Stimulated activated CD4-positive, alpha-beta T cell treated with anti-CD3 and anti-CD28 coated beads, Interleukin-15, amount 100 ng/mL, for 48 hours (primary cell): ENCODE data around the gene CYB5A.
"Not testable (repeated sequence)": the region's sequence is repeated elsewhere in the genome, so short reads cannot be mapped to it uniquely, and the experiment has no call there.

Experiments used
- DNase-seq, 2 donors: peaks; one replicate each; pipeline ENCODE4 v3.0.0-alpha.2; 2020; ENCODE audit warnings: low read depth in 2 of 2

Gene CYB5A

DNA sequence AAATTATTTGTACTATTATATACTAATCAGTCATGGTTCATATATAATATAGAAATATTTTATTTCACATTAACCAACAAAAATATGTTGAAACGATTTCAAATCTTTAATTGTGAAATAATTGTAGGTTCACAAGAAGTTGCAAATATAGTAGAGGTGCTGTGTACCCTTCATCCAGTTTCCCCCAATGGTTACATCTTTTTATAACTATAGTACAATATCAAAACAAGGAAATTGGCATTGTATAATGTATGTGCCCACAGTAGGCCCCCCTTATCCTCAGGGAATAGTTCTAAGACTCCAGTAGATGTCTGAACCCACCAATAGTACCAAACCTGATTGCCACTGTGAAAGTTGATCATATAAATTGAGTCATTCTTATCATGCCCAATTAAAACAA is 7.4 kb upstream of the CYB5A start:
- DNase-seq = no peak

DNA sequence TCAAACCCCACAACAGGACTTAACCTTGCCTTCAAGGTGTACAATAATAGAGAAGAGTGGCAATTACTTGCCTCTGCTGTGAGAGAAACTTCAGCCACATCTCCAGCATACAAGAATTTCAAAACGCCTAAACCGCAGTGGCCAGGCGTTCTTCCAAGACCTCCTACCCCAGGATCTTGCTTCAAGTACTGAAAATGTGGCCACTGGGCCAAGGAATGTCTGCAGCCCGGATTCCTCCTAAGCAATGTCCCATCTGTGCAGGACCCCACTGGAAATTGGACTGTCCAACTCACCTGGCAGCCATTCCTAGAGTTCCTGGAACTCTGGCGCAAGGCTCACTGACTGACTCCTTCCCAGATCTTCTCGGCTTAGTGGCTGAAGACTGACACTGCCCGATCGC is 2.8 kb upstream of the CYB5A start:
- DNase-seq = no peak

DNA sequence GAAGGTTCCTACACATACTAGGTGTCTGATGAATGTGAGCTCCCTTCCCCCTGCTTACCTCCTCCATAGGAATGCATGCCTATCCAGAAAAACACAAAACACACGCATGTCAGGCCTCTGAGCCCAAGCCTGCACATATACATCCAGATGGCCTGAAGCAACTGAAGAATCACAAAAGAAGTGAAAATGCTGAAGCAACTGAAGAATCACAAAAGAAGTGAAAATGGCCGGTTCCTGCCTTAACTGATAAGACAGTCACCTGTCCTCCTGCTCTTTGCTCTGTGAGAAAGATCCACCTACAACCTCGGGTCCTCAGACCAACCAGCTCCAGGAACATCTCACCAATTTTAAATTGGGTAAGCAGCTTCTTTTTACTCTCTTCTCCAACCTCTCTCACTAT is 1.2 kb upstream of the CYB5A start:
- DNase-seq = not testable (repeated sequence)

DNA sequence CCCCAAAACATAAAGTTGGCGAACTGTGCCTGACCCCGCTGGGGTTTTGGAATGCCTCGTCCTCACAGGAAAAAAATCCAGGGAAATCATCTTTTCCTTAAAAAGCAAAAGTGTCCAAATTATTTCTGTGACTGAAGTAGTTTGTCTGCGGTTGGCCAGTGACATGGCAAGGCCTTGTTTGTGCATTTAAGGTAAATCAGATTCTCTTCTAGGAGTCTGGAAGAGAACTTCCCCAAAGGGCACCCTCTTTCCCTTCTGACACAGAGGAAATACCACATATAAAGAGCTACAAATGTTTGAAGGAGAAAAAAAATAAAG is 737 bp upstream of the CYB5A start:
- DNase-seq = no peak

DNA sequence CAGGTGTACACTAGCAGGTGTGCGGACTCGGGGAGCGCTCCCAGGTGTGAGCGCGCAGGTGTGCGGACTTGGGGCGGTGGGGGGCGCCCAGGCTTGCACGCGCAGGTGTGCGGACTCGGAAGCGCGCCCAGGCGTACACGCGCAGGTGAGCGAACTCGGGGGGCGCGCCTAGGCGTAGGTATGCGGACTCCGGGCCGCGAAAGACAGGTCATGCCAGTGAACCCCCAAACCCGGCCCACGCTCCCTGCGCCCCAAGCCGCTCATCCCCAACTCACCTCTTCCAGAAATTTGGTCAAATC is 342 bp downstream of the CYB5A start:
- no peak for DNase-seq

DNA sequence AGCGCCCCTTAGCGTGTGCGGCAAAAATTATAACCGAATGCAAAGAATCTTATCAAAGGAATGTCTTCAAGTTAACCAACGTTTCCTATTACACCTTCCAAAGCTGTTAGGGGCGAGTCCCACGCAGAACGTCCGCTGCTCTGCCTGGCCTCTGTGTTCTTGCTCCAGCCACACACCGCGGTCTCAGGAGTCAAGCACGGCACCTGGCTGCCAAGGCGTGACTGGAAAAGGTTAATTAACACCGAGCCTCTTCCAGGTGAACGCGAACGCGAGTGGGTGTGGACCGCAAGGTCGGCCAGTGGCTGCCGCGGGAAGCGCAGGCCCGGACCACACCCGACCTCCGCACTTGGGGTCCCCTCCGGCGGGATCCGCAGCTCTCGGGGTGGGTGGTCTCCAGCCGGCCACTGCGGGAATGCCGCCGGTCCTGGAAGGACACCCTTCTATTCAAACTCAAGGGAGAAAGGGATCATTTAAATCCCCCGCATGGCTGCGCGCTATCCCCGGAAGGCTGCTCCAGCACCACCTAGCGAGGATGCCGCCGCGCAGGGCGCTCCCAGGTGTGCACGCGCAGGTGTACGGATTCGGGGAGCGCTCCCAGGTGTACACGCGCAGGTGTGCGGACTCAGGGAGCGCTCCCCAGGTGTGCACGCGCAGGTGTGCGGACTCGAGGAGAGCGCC is 830 bp downstream of the CYB5A start:
- no peak for DNase-seq

DNA sequence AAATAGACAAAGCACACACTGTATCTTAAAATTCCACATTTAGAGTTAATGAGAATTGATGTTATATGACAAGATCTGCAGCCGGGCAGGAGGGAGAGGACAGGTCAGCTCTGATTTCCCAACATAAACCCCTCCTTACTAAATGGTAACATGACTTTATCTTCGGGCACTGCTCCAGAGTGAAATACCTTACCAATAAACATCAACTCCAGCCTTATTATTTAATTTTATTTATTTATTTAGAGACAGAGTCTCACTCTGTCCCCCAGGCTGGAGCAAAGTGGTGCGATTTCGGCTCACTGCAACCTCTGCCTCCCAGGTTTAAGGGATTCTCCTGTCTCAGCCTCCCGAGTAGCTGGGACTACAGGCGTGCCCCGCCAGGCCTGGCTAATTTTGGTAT is 1.7 kb downstream of the CYB5A start:
- DNase-seq = no peak

DNA sequence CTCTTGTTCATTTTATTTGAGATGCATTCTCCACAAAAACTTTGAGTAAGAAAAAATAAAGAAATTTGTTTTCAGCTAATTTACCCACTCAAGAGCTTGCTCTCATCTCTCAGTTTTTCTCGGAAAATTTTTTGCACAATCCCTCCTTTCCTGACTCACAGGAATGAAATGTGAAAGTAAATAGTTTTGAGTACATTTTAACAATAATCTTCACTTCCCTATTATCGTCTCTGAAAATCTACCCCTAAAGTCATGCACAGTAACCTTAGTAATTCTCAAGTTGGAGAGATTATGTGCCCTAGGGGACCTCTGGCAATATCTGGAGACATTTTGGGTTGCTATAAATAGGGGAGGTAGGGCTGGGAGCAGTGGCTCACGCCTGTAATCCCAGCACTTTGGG is 2.6 kb downstream of the CYB5A start:
- no peak for DNase-seq

DNA sequence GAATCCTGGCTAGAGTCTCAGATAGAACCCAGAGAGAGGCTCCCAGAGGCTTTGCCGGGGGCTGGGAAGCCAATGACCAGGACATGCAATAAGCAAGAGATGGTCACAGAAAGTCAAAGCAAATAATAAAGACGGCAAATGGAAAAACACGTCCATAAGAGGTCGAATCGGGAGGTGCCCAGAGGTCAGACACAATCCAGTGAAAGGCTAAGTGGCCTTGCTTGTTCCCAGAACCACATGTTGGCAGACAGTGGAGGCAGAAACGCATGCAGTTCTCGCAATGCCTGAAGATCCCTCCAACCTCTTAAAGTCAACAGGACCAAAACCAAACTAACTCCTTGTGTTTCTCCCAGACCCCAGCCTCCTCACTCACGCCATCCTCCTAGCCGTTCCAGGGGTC is 3.0 kb downstream of the CYB5A start:
- no peak for DNase-seq

DNA sequence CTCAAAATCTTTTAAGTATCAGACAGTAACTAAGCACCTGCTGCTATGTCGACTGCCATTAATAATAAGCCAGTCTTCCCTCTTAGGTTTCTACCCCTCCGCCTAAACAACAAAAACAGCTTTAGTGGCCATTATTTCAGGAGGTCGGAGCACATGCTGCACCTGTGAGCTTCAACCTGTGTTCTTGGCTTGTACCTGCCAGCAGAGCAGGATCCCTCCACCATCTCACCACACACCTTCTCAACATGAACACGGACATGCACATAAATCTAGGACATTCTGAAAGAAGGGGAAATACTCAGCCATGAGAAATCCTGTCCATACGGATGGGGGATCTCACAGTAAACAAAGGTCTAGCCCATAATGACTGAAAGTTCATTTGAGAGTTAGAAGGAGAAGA is 3.7 kb downstream of the CYB5A start:
- no peak for DNase-seq

DNA sequence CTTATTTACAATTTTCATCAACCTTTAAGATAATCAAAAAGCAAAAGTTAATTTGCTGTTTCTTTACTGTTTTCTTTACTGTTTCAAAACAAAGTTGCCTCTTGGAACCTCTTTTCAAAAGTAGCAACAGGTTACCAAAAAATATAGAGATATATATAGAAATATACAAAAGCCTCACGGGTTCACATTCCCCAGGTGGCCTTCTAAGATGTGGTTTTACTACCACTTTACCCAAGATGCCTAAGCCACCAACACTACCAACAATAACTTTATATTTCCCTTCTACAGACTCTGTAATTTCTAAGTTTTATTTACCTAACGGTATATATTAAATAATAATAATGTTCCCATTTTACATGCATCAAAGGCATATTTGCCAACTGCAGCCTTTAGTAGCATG is 4.9 kb downstream of the CYB5A start:
- DNase-seq = no peak

DNA sequence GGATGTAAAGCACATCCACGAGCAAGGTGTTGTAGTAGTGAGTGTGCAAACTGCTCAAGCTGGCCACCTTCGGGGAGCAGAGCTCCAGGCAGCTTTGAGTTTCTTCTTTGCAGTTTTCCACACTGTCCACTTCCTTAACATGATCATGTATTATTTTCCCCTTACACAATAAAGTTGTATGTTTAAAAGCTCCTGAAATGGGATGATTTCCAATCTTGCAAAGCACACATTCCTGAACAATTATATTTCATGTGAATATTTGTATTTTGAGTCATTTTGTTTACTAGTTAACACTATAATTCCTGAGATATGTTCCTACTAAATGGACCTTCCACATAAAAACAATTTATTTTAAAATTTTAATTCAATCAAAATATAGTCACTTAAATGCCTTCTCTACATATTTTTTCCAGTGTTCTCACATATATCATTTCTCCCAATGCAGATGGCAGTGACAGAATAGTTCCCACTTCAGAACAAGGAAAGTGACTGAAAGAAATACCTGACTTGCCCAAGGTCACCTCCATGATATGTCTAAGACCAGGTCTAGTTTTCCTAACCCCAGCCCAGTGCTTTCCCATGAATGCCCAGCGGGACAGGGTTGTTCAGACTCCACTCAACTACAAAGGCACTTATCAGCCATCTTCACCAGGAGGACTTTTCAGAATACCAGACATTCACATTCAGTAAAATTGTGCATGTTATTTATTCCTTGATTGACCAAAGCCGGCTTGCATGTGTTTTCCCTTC is 5.5 kb downstream of the CYB5A start:
- DNase-seq = no peak

DNA sequence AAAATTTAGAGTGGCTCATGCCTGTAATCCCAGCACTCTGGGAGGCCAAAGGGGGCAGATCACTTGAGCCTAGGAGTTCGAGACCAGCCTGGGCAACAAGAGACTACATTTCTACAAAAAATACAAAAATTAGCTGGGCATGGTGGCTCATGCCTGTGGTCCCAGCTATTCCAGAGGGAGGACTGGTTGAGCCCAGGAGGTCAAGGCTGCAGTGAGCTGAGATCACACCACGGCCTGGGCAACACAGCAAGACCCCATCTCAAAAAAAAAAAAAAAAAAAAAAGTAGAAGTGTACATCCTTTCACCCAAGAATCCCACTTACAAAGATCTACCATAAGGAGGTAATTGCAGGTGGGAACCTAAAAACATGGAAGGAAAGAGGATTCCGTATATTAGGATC is 6.2 kb downstream of the CYB5A start:
- not testable (repeated sequence) for DNase-seq

DNA sequence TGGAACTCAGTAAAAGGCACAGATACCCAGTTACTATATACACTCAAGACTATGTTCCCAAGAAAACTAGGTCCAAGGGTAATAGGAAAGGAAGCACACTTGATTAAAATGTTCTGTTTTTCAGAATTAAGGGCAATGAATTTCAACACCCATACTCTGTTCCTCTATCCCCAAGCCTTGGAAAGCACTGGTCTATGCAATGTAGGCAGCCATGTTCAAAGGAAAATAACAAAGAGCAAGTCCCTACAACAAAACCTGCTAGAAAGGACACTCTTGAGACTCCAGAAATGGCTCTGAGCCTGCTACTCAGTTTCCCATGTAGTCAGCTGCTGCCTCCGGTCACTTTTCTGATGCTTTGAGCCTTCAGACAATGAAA is 6.8 kb downstream of the CYB5A start:
- no peak for DNase-seq

DNA sequence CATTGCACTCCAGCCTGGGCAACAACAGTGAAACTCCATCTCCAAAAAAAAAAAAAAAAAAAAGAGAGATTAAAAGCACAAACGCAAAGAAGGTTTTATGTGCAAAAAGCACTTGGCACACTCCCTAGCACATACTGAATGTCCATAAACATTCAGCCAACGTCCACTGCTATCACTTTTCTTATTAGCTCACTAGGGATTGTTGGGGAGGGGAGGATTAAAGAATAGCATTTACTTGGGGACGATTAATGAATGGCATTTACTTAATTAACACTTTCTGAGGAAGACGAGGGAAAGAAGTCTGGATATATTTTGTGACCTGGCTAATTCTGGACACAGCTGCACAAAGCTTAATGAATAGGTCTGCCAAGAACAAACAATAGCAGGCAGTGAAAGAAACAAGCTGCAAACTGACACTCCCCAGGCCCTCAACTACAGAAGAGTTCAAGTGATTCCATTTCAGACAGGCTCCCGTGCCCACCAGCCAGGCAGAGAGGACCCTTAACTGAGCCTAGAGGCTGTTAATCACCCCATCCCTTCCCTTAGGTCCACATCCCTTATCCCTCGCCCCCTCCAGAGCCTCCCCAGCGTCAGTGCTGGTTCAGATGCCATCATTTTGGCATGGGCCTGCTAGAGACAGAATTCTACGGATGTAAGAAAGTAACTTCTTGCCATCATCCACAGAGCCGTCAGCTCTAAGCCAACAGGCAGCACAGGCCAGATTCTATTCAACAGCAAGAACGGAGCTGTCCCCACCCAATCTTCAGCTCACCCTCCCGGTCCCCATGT is 7.4 kb downstream of the CYB5A start:
- DNase-seq = no peak

DNA sequence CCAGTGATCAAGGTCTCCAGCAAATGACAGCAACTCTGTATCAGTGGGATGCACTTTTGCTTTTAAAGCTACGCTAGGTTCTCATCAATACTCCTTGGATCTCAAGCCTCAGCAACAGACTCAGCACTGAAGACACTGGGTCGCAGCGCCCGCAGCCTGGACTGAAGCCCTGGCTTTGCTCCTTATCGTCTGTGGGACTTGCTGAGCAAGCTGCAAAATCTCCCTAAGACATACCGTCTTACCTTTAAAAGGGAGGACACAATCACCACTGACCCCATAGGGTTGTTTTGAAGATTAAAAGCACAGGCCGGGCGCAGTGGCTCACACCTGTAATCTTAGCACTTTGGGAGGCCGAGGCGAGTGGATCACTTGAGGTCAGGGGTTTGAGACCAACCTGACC is 8.1 kb downstream of the CYB5A start:
- DNase-seq = no peak

DNA sequence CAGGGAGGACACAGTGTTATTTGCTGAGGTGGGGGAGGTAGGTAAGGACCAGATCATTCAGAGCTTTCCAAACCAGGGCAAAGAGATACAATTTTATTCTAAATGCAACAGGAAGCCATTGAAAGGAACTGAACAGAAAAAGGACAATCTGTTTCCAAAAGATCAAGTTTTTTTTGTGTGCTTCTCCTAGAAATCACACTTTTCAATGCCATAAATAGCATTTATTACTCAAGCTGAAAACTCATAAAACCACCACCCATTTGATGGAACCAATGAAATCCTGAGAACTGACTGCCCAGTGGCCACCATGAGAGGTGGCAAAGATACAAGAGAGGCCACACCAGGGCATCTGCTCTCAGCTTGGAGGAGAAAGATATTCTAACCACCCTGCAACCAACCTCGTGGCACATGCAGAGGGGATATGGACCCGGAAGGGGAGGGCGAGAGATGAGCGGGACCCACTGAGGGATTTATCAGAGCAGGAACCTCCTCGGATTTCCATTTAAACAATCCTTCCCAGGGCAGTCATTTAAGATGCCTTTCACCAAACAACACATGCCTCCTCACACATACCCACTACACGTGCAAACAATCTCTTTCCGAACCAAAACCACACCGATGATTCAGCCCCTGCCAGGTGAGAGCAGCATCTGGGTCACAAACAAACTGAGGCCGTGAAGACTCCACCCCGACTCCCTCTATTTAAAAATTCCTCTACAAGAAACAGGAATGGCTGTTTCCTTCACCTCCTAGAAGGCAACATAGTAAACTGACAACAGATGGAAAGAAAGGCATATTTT is 8.8 kb downstream of the CYB5A start:
- DNase-seq = no peak

DNA sequence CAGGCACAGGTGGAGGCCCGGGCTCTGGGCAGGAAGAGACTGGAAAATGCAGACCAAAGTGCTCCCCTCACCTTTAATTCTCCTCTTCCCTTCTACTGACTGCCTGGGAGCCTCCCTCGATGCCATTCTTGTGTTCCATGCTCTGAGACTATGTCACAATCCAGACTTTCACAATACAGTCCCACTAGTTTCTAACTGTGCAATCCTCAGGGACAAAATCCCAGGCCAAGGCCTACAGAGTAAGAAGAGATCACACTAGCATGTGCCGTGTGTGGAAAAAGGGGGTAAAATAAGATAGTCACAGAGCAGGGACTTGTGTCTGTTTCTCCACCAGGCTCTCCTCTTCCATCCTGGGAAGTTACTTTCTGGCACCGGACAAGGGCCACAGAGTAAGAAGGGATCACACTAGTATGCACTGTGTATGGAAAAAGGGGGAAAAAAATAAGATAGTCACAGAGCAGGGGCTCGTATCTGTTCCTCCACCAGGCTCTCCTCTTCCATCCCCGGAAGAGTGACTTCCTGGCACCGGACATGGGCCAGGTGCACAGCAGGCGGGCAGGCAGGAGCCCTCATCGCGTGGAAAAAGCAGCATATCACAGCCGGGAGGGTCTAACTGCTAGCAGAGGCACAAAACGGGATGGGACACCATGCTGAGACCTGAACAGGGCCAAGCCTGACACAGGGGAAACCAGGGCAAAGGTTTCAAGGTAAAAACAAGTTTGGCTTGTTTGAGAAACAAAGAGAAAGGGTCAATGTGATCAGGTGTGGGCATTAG is 9.6 kb downstream of the CYB5A start:
- DNase-seq = no peak

DNA sequence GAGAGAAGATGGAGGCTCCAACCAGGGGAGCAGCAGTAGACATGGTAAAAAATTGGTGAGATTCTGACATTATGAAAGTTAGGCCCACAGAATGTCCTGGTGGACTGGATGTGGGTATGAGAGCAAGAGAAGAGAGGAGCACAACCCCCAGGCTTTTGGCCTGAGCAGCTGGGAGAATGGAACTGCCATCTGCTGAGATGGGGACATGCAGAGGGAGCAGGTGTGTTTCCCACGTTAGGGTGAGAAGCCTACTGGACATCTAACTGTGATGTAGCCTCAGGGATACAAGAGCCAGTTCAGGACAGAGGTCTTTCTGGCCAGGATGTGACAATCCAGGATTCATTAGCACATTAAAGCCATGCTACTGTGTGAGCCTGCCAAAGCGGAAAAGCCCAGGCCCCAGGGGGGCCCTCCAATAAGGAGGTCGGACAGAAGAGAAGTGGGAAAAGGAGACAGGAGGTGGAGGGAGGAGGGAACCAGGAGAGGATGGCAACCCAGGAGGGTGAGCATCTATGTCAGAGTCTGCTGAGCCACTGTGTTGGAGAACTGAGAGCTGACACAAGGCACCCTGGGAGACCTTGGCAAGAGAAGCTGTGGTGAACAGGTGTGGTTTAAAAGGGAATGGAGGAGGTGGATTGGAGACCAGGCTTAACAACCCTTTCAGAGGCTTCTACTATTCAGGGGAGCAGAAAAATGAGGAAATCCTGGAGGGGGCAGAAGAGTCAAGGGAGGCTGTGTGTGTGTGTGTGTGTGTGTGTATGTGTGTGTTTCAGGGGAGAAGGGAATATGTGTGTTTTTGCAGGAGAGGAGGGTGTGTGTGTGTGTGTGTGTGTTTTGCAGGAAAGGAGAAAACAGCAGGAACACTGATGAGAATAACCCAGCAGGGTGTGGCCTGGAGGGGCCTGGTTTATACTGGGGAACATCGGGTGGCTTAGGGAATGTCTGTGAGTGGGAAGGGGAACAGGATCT is 10.5 kb downstream of the CYB5A start:
- no peak for DNase-seq

DNA sequence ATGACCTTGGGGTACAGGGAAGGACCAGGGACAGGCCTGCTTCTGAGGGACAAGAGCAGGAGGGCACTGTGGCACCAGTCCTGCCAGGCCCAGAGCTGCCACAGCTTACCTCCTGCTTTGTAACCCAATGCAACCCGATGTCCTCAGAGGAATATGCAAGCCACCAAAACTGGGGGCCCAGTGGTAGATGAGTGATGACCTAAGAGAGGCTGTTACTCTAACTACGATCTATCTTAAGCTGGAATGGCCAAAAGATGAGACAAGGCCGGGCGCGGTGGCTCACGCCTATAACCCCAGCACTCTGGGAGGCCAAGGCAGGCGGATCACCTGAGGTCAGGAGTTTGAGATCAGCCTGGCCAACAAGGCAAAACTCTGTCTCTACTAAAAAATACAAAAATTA is 12.8 kb downstream of the CYB5A start:
- no peak for DNase-seq

DNA sequence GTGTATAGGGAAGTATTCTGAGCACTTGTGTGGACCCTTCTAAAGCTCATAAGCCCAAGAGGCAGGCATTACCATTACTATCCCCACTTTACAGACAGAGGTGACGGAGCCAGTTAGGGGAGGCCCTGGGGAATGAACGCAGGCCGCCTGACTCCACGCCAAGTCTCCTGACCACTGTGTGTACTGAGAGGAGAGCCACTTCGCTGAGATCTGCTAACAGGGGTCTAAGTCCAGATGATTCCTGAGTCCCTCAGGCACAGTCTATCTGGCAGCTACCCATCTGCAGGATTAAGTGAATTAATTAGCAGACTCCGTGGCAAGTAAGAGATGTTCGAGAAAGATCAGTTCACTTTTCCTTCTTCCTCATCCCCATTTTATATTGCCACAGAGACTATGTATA is 13.7 kb downstream of the CYB5A start:
- DNase-seq = no peak
